ENCODE data around the gene TMBIM1. TPM values are rescaled to one million over a fixed set of nuclear protein-coding genes. Genes with fewer than 3 reads are reported as not detected.

TMBIM1 gene
- polyA plus RNA-seq, 3 donors, result 101 to 139 (median 129) TPM

DNA sequence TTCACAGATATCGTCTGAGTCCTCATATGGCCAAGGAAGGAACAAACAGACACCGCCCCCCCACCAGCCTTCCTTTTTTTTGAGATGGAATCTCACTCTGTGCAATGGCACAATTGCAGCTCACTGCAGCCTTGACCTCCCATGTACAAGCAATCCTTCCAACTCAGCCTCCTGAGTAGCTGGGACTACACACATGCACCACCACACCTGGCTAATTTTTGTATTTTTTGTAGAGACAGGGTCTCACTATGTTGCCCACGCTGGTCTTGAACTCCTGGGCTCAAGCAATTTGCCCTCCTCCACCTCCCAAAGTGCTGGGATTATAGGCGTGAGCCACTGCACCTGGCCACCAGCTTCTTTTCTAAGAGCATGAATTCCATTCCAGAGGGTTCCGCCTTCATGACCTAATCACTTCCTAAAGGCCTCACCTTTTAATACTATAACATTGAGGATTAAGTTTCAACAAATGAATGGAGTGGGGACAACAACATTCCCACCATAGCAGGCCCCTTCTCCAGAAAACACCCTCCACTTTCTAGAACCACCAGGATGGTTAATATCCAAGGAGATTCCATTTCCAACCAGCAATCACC lies 2.2 kb upstream of the TMBIM1 start:
- no peak overlapping the region for H2AFZ ChIP-seq (ENCODE audit: insufficient read depth, low read depth, low read length, poor library complexity, severe bottlenecking)
- peaks cover 4 to 8% of the 10 kb centered on the region in 2 donors for H3K36me3 Mint-ChIP-seq
- H3K27ac ChIP-seq (ENCODE audit: low read depth in 1 of 2, low read length in 2 of 2), result peak overlapping the region in 1 of 2 donors; percentile 96
- H3K27ac Mint-ChIP-seq, result peak overlapping the region; percentile 76 to 97 (median 90)
- H3K27me3 Mint-ChIP-seq (ENCODE audit: low read depth in 3 of 3), result peaks cover 0 to 2% (median 0%) of the 10 kb centered on the region in 3 donors
- no peaks in the 10 kb centered on the region for H3K36me3 ChIP-seq (replicated peaks in 1 of 2; ENCODE audit: control insufficient read depth in 1 of 2, insufficient read depth in 2 of 2, low read length in 2 of 2)
- peak overlapping the region; percentile 25 for H3K4me2 ChIP-seq (replicated peaks; ENCODE audit: extremely low read depth, low read length, poor library complexity, severe bottlenecking)
- peaks cover 28% of the 10 kb centered on the region for H3K79me2 ChIP-seq (ENCODE audit: insufficient read depth, low read length)
- no peak for DNase-seq
- peak overlapping the region in 1 of 3 experiments; percentile 5 for H3K4me3 ChIP-seq (replicated peaks in 1 of 3; ENCODE audit: low read depth in 2 of 3, low read length in 3 of 3)
- peaks cover 47 to 52% of the 10 kb centered on the region in 2 donors for H3K4me1 ChIP-seq (ENCODE audit: control insufficient read depth in 1 of 2, insufficient read depth in 2 of 2, low read length in 2 of 2)
- 7% methylated on average over 2 of the region's 5 CpGs for WGBS (ENCODE audit: insufficient coverage)
- peaks cover 49% of the 10 kb centered on the region for H3K4me1 Mint-ChIP-seq
- peaks cover 0 to 2% (median 0%) of the 10 kb centered on the region in 7 donors for H3K9me3 Mint-ChIP-seq
- peaks cover 19% of the 10 kb centered on the region for H4K20me1 ChIP-seq (ENCODE audit: insufficient read depth, low read length)
- TF ChIP-seq, protein P1, sequence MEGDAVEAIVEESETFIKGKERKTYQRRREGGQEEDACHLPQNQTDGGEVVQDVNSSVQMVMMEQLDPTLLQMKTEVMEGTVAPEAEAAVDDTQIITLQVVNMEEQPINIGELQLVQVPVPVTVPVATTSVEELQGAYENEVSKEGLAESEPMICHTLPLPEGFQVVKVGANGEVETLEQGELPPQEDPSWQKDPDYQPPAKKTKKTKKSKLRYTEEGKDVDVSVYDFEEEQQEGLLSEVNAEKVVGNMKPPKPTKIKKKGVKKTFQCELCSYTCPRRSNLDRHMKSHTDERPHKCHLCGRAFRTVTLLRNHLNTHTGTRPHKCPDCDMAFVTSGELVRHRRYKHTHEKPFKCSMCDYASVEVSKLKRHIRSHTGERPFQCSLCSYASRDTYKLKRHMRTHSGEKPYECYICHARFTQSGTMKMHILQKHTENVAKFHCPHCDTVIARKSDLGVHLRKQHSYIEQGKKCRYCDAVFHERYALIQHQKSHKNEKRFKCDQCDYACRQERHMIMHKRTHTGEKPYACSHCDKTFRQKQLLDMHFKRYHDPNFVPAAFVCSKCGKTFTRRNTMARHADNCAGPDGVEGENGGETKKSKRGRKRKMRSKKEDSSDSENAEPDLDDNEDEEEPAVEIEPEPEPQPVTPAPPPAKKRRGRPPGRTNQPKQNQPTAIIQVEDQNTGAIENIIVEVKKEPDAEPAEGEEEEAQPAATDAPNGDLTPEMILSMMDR (IDR thresholded peaks at IDR 0.05), result no peak
- peak overlapping the region in 1 of 2 donors; percentile 35 for H3K4me3 Mint-ChIP-seq
- no peaks in the 10 kb centered on the region for H3K27me3 ChIP-seq (ENCODE audit: control insufficient read depth in 2 of 2, insufficient read depth in 2 of 2, low read length in 2 of 2)
- intact Hi-C loops (cut with micrococcal nuclease), result loop anchor here (1.0 to 5.0 kb wide), 3 partner anchors 8 to 103 kb away; partner anchors contain the start of genes CTDSP1 (in 1 of the 2) and SLC11A1 (in 1 of the 2)
- H3K9ac ChIP-seq (ENCODE audit: insufficient read depth, low read length, poor library complexity, severe bottlenecking), result no peak overlapping the region
- no peaks in the 10 kb centered on the region for H3K9me3 ChIP-seq (replicated peaks in 1 of 2; ENCODE audit: control insufficient read depth in 1 of 2, insufficient read depth in 1 of 2, low read length in 2 of 2)

DNA sequence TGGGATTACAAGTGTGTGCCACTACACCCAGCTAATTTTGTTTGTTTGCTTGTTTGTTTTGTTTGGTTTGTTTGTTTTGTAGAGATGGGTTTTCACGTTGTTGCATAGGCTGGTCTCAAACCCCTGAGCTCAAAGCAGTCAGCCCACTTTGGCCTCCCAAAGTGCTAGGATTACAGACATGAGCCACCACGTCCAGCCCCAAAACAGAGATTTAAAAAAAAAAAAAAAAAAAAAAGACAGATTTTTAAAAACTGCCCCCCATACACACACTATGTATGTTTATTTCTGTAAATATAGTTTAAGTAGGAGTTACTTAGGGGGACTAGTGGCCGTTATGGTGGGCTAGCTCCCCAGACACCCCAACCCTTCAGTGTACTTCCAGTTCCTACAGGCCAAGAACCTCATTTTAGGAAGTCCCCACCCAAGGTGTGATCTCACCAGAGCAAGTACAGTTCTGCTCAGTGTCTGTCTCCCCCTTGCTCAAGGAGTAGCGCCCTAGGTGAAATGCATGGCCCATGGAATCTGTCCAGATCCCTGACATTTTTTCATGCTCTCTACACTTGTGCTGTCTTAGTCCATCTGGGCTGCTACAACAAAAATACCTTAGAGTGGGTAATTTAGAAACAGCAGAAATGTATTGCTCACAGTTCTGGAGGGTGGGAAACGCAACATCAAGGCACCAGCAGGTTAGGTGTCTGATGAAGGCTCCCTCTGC lies 1.6 kb upstream of the TMBIM1 start:
- intact Hi-C loops (cut with micrococcal nuclease), result loop anchor here (1.0 to 5.0 kb wide), 3 partner anchors 8 to 103 kb away; partner anchors contain the start of genes CTDSP1 (in 1 of the 2) and SLC11A1 (in 1 of the 2)
- Mint-ChIP-seq H3K9me3 (peaks cover 0 to 2% (median 0%) of the 10 kb centered on the region in 7 donors), H3K27me3 (ENCODE audit: low read depth in 3 of 3) (peaks cover 0 to 2% (median 0%) of the 10 kb centered on the region in 3 donors), H3K36me3 (peaks cover 4 to 13% of the 10 kb centered on the region in 2 donors), H3K4me1 (peaks cover 55% of the 10 kb centered on the region), H3K27ac (peak overlapping the region; percentile 90 to 97 (median 90)), H3K4me3 (peak overlapping the region in 1 of 2 donors; percentile 35)
- Histone ChIP-seq H3K4me2 (replicated peaks; ENCODE audit: extremely low read depth, low read length, poor library complexity, severe bottlenecking) (peak overlapping the region; percentile 25), H4K20me1 (ENCODE audit: insufficient read depth, low read length) (peaks cover 19% of the 10 kb centered on the region), H3K27me3 (ENCODE audit: control insufficient read depth in 2 of 2, insufficient read depth in 2 of 2, low read length in 2 of 2) (no peaks in the 10 kb centered on the region), H3K36me3 (replicated peaks in 1 of 2; ENCODE audit: control insufficient read depth in 1 of 2, insufficient read depth in 2 of 2, low read length in 2 of 2) (no peaks in the 10 kb centered on the region), H3K9ac (ENCODE audit: insufficient read depth, low read length, poor library complexity, severe bottlenecking) (no peak overlapping the region), H3K4me1 (ENCODE audit: control insufficient read depth in 1 of 2, insufficient read depth in 2 of 2, low read length in 2 of 2) (peaks cover 52 to 59% of the 10 kb centered on the region in 2 donors), H2AFZ (ENCODE audit: insufficient read depth, low read depth, low read length, poor library complexity, severe bottlenecking) (no peak overlapping the region), H3K9me3 (replicated peaks in 1 of 2; ENCODE audit: control insufficient read depth in 1 of 2, insufficient read depth in 1 of 2, low read length in 2 of 2) (no peaks in the 10 kb centered on the region), H3K79me2 (ENCODE audit: insufficient read depth, low read length) (peaks cover 35% of the 10 kb centered on the region), H3K4me3 (replicated peaks in 1 of 3; ENCODE audit: low read depth in 2 of 3, low read length in 3 of 3) (peak overlapping the region in 1 of 3 experiments; percentile 5), H3K27ac (ENCODE audit: low read depth in 1 of 2, low read length in 2 of 2) (peak overlapping the region; percentile 44 to 96)
- WGBS (ENCODE audit: insufficient coverage), result 60% methylated on average over 3 of the region's 5 CpGs
- TF ChIP-seq, protein P1 (IDR thresholded peaks at IDR 0.05), result no peak
- DNase-seq, result peak in 2 of 3 donors; percentile 52 to 60
